GM06990 (cell line): ENCODE data around the gene APBB3.

ENCODE experiments used
- DNase-seq: peaks from one replicate; pipeline ENCODE4 v3.0.0-alpha.2; 2011; ENCODE audit not compliant: insufficient read length; ENCODE audit errors: extremely low read depth
- H3K27me3 ChIP-seq: replicated peaks from 2 replicates; pipeline ENCODE4 v1.6.0; 2011; ENCODE audit warnings: low read length; ENCODE audit not compliant: control insufficient read depth, insufficient read depth
- H3K36me3 ChIP-seq: 2 replicates; pipeline ENCODE4 v1.5.1; 2011; ENCODE audit warnings: low read length; ENCODE audit not compliant: control insufficient read depth, insufficient read depth
- H3K4me3 ChIP-seq: replicated peaks from 2 replicates; pipeline ENCODE4 v1.5.1; 2011; ENCODE audit warnings: low read depth, mild to moderate bottlenecking, control low read depth, low read length
- TF ChIP-seq, protein P1 (sequence below): IDR thresholded peaks from 2 replicates; pipeline ENCODE4 v1.5.1; 2011; ENCODE audit warnings: low read length, control low read depth, mild to moderate bottlenecking, inconsistent platforms; ENCODE audit not compliant: insufficient read depth, poor library complexity, severe bottlenecking

APBB3 gene, protein sequence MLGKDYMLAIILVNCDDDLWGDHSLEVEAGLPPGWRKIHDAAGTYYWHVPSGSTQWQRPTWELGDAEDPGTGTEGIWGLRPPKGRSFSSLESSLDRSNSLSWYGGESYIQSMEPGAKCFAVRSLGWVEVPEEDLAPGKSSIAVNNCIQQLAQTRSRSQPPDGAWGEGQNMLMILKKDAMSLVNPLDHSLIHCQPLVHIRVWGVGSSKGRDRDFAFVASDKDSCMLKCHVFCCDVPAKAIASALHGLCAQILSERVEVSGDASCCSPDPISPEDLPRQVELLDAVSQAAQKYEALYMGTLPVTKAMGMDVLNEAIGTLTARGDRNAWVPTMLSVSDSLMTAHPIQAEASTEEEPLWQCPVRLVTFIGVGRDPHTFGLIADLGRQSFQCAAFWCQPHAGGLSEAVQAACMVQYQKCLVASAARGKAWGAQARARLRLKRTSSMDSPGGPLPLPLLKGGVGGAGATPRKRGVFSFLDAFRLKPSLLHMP

GRCh38 chr5:140564196-140565023, at the start of gene APBB3, which contains the start of gene SLC35A4:
TSS of gene APBB3 (minus strand) at chr5:140564598. CDS start at chr5:140564245, 353 bp downstream.
TSS of gene SLC35A4 (plus strand) at chr5:140564828. CDS start at chr5:140567170, 2,342 bp downstream.
- no peaks in the 10 kb centered on the region for H3K27me3 ChIP-seq
- peak within 1 kb of the TSS; percentile 88 for H3K4me3 ChIP-seq
- H3K36me3 ChIP-seq, result peaks cover 24% of the 10 kb centered on the region
- TF ChIP-seq, protein P1, sequence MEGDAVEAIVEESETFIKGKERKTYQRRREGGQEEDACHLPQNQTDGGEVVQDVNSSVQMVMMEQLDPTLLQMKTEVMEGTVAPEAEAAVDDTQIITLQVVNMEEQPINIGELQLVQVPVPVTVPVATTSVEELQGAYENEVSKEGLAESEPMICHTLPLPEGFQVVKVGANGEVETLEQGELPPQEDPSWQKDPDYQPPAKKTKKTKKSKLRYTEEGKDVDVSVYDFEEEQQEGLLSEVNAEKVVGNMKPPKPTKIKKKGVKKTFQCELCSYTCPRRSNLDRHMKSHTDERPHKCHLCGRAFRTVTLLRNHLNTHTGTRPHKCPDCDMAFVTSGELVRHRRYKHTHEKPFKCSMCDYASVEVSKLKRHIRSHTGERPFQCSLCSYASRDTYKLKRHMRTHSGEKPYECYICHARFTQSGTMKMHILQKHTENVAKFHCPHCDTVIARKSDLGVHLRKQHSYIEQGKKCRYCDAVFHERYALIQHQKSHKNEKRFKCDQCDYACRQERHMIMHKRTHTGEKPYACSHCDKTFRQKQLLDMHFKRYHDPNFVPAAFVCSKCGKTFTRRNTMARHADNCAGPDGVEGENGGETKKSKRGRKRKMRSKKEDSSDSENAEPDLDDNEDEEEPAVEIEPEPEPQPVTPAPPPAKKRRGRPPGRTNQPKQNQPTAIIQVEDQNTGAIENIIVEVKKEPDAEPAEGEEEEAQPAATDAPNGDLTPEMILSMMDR, result no peak
- DNase-seq, result peak; percentile 99

DNA sequence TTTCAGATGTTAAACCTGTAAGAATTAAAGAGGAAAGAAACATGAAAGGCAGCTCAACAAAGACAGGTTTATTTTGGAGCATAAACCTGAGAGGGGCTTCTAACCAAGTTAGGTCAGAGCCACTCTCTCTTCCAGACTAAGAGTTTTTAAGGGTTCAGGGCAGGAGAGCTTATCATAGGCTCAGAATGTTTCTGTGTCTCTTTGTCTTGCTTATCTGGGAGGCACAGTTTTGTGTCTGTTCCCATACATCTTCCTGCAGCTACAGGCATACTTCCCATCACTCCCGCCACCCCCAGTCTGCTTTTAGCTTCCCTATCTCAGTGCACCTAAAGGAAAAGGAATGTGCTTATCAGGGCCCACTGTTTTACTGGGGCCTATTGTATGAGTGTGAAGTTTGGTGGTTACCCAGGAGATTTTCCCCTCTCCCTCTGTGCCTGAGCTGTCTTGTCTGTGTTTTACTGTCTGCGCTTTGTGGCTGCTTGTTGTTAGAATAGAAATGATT, 46.7 kb upstream of the APBB3 start:
- Histone ChIP-seq H3K27me3 (no peaks in the 10 kb centered on the region), H3K36me3 (no peaks in the 10 kb centered on the region), H3K4me3 (no peak overlapping the region)
- DNase-seq, result no peak
- TF ChIP-seq, protein P1, result no peak

DNA sequence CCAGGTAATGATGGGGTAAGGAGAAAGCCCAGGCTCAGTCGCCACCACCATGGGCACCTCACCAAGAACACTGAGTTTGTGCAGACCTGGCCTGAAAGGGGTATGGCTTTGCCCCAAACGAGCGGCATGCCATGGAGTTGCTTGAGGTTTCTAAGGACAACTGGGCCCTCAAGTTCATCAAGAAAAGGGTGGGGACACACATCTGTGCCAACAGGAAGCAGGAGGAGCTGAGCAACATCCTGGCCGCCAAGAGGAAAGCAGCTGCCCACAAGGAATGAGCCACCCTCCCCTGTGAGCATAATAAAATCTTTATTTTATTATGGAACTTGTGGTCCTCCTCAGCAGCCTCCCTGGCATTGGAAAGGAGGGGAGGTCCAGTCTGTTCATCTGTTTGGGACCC, 44.7 kb upstream of the APBB3 start:
- DNase-seq, result no peak
- H3K4me3 ChIP-seq, result no peak overlapping the region
- H3K27me3 ChIP-seq, result no peaks in the 10 kb centered on the region
- TF ChIP-seq, protein P1, result no peak
- H3K36me3 ChIP-seq, result no peaks in the 10 kb centered on the region

GRCh38 chr5:140608722-140609121, 44.3 kb upstream of the APBB3 start:
- Histone ChIP-seq H3K36me3 (no peaks in the 10 kb centered on the region), H3K4me3 (no peak overlapping the region), H3K27me3 (no peaks in the 10 kb centered on the region)
- TF ChIP-seq, protein P1, result no peak
- no peak for DNase-seq

GRCh38 chr5:140607031-140607430, 42.6 kb upstream of the APBB3 start:
- no peak for DNase-seq
- TF ChIP-seq, protein P1, result no peak

More at GRCh38 chr5:140607031-140607430, 42.6 kb upstream of the APBB3 start:
- H3K36me3 ChIP-seq, result no peaks in the 10 kb centered on the region
- no peaks in the 10 kb centered on the region for H3K27me3 ChIP-seq
- no peak overlapping the region for H3K4me3 ChIP-seq
